OCI-LY1 (cell line): ENCODE results near the gene MYCT1.

Experiments
- H2AFZ ChIP-seq: fragments of 200-600 bp; sonication (generic), shearing (Covaris generic); 2 replicates; pipeline ENCODE4 v1.6.0; 2014; ENCODE audit warnings: antibody characterized with exemption, mild to moderate bottlenecking, low read length
- H3F3A ChIP-seq: fragments of 200-600 bp; sonication (generic), shearing (Covaris generic); 2 replicates; pipeline ENCODE4 v1.6.0; 2014; ENCODE audit warnings: mild to moderate bottlenecking, antibody characterized with exemption, low read length, moderate library complexity; ENCODE audit not compliant: insufficient read depth
- H3K27ac ChIP-seq: fragments of 200-600 bp; sonication (generic); 2 replicates; pipeline ENCODE4 v1.5.1; 2014; ENCODE audit warnings: low read length, mixed run types, mild to moderate bottlenecking, low read depth; ENCODE audit not compliant: poor library complexity, severe bottlenecking
- H3K27me3 ChIP-seq: fragments of 200-600 bp; sonication (generic); 2 replicates; pipeline ENCODE4 v1.6.0; 2014; ENCODE audit warnings: antibody characterized with exemption, mild to moderate bottlenecking, low read length, moderate library complexity; ENCODE audit not compliant: insufficient read depth
- H3K36me3 ChIP-seq: fragments of 200-600 bp; sonication (generic); 2 replicates; pipeline ENCODE4 v1.6.1; 2014; ENCODE audit warnings: mild to moderate bottlenecking, antibody characterized with exemption, low read length, moderate library complexity, mixed read lengths; ENCODE audit not compliant: insufficient read depth
- H3K4me1 ChIP-seq: fragments of 200-600 bp; sonication (generic); 2 replicates; pipeline ENCODE4 v1.5.1; 2014; ENCODE audit warnings: mild to moderate bottlenecking, low read length, moderate library complexity; ENCODE audit not compliant: insufficient read depth, severe bottlenecking
- H3K4me2 ChIP-seq: fragments of 200-600 bp; sonication (generic), shearing (Covaris generic); 2 replicates; pipeline ENCODE4 v1.6.1; 2014; ENCODE audit warnings: low read length
- H3K4me3 ChIP-seq: fragments of 200-600 bp; sonication (generic); 2 replicates; pipeline ENCODE4 v1.5.1; 2014; ENCODE audit warnings: low read length, low read depth, mild to moderate bottlenecking, mixed read lengths; ENCODE audit not compliant: poor library complexity, severe bottlenecking
- H3K79me2 ChIP-seq: fragments of 200-600 bp; shearing (Covaris generic); 2 replicates; pipeline ENCODE4 v1.6.1; 2016; ENCODE audit warnings: mixed run types, low read length, mixed read lengths; ENCODE audit not compliant: insufficient read depth
- H3K9ac ChIP-seq: fragments of 200-600 bp; sonication (generic), shearing (Covaris generic); 2 replicates; pipeline ENCODE4 v1.6.1; 2014; ENCODE audit warnings: mild to moderate bottlenecking, low read length, mixed read lengths
- H3K9me2 ChIP-seq: fragments of 200-600 bp; sonication (generic), shearing (Covaris generic); 2 replicates; pipeline ENCODE4 v1.6.1; 2014; ENCODE audit warnings: low read depth, mild to moderate bottlenecking, low read length, mixed read lengths
- H3K9me3 ChIP-seq: fragments of 200-600 bp; shearing (Covaris generic); 2 replicates; pipeline ENCODE4 v1.6.1; 2014; ENCODE audit warnings: low read length, mixed read lengths
- H4K20me1 ChIP-seq: fragments of 200-600 bp; sonication (generic), shearing (Covaris generic); 2 replicates; pipeline ENCODE4 v1.6.0; 2016; ENCODE audit warnings: mild to moderate bottlenecking, low read length; ENCODE audit not compliant: insufficient read depth
- CTCF ChIP-seq: fragments of 200-600 bp; sonication (generic), shearing (Covaris generic); IDR thresholded peaks from 2 replicates; pipeline ENCODE4 v1.5.1; 2017; ENCODE audit warnings: mild to moderate bottlenecking, antibody characterized with exemption, low read length, moderate library complexity, mixed read lengths
- EZH2 ChIP-seq: fragments of 200-600 bp; sonication (generic), shearing (Covaris generic); IDR thresholded peaks from 2 replicates; pipeline ENCODE4 v1.8.0; 2017; ENCODE audit warnings: borderline replicate concordance, mixed run types, mild to moderate bottlenecking, antibody characterized with exemption, low read length, moderate library complexity, mixed read lengths

The MYCT1 gene

GRCh38 chr6:152673236-152673635 is 24.5 kb upstream of the MYCT1 start:
- no peaks in the 10 kb centered on the region for H4K20me1 ChIP-seq
- H3K27me3 ChIP-seq, result no peaks in the 10 kb centered on the region
- H3K79me2 ChIP-seq, result no peaks in the 10 kb centered on the region
- H3K4me3 ChIP-seq, result no peak overlapping the region
- no peaks in the 10 kb centered on the region for H3F3A ChIP-seq
- no peak overlapping the region for H2AFZ ChIP-seq
- H3K4me1 ChIP-seq, result no peaks in the 10 kb centered on the region
- H3K9me3 ChIP-seq, result no peaks in the 10 kb centered on the region
- no peak overlapping the region for H3K4me2 ChIP-seq
- H3K9ac ChIP-seq, result no peak overlapping the region
- H3K9me2 ChIP-seq, result no peaks in the 10 kb centered on the region
- no peak overlapping the region for H3K27ac ChIP-seq
- no peaks in the 10 kb centered on the region for H3K36me3 ChIP-seq
- no peak for TF ChIP-seq EZH2
- no peak for TF ChIP-seq CTCF

GRCh38 chr6:152680151-152680550 is 17.5 kb upstream of the MYCT1 start:
- Histone ChIP-seq H3K9ac (no peak overlapping the region), H4K20me1 (no peaks in the 10 kb centered on the region), H3K79me2 (no peaks in the 10 kb centered on the region), H3K4me1 (peaks cover 33% of the 10 kb centered on the region), H3K27ac (peak overlapping the region; percentile 82), H3K4me3 (no peak overlapping the region), H2AFZ (no peak overlapping the region), H3K9me2 (no peaks in the 10 kb centered on the region), H3F3A (0 out of 2 replicates have a peak, but pooled peaks cover 3% of the 10 kb centered on the region), H3K36me3 (no peaks in the 10 kb centered on the region), H3K27me3 (no peaks in the 10 kb centered on the region), H3K9me3 (no peaks in the 10 kb centered on the region), H3K4me2 (no peak overlapping the region)
- no peak for TF ChIP-seq EZH2
- TF ChIP-seq CTCF, result no peak

GRCh38 chr6:152680879-152681517 is 16.7 kb upstream of the MYCT1 start:
- peak overlapping the region; percentile 33; the same call in 1 of the 2 replicates for H3K9ac ChIP-seq
- H3K36me3 ChIP-seq, result no peaks in the 10 kb centered on the region
- TF ChIP-seq CTCF (no peak), EZH2 (no peak)
- no peak overlapping the region for H3K4me3 ChIP-seq
- peak overlapping the region; percentile 47 for H3K4me2 ChIP-seq
- peak overlapping the region; percentile 82 for H3K27ac ChIP-seq
- peaks cover 37% of the 10 kb centered on the region for H3K4me1 ChIP-seq
- no peaks in the 10 kb centered on the region for H4K20me1 ChIP-seq
- 0 out of 2 replicates have a peak, but pooled peaks cover 3% of the 10 kb centered on the region for H3F3A ChIP-seq
- H3K9me3 ChIP-seq, result no peaks in the 10 kb centered on the region
- no peaks in the 10 kb centered on the region for H3K9me2 ChIP-seq
- no peaks in the 10 kb centered on the region for H3K27me3 ChIP-seq
- no peaks in the 10 kb centered on the region for H3K79me2 ChIP-seq
- no peak overlapping the region for H2AFZ ChIP-seq
